Vagina (tissue), 2 donors: ENCODE measurements around the gene EFEMP1. TPM values are rescaled to one million over a fixed set of nuclear protein-coding genes. Genes with fewer than 3 reads are reported as not detected.

ENCODE experiments used
- DNase-seq, 2 donors: peaks; one replicate each; pipeline ENCODE4 v3.0.0-alpha.2; 2017; ENCODE audit errors: extremely low spot score in 2 of 2
- H3K27ac ChIP-seq: fragments of 200-600 bp; sonication (generic); one replicate; pipeline ENCODE4 v1.5.1; 2019
- H3K27me3 ChIP-seq: fragments of 200-600 bp; sonication (generic); one replicate; pipeline ENCODE4 v1.5.1; 2019
- H3K36me3 ChIP-seq, 2 donors: fragments of 200-600 bp; sonication (generic); one replicate each; pipeline ENCODE4 v1.5.1; 2017 to 2019
- H3K4me1 ChIP-seq: fragments of 200-600 bp; sonication (generic); one replicate; pipeline ENCODE4 v1.5.1; 2019
- H3K4me3 ChIP-seq, 2 donors: fragments of 200-600 bp; sonication (generic); 1 replicate in 1 of 2; 2 replicates in 1 of 2; pipeline ENCODE4 v1.5.1; 2016 to 2019
- H3K9me3 ChIP-seq: fragments of 200-600 bp; sonication (generic); one replicate; pipeline ENCODE4 v1.5.1; 2019
- CTCF ChIP-seq, 3 experiments: fragments of 450-650 bp in 2 of 3; fragments of 200-600 bp in 1 of 3; sonication (generic) in 1 of 3; IDR thresholded peaks; one replicate each; pipeline ENCODE4 v1.5.1; 2017 to 2019; ENCODE audit warnings: antibody characterized with exemption in 3 of 3, mild to moderate bottlenecking in 2 of 3, moderate library complexity in 2 of 3
- POLR2A ChIP-seq, 2 donors: fragments of 450-650 bp; IDR thresholded peaks; one replicate each; pipeline ENCODE4 v1.6.1; 2017; ENCODE audit warnings: antibody characterized with exemption in 2 of 2, mild to moderate bottlenecking in 2 of 2, moderate library complexity in 2 of 2
- POLR2AphosphoS5 ChIP-seq, 2 donors: sonication (generic); formaldehyde crosslinking; IDR thresholded peaks; one replicate each; pipeline ENCODE4 v1.9.0; 2017; ENCODE audit warnings: antibody characterized with exemption in 2 of 2, mild to moderate bottlenecking in 2 of 2, low read depth in 1 of 2; ENCODE audit not compliant: insufficient read depth in 1 of 2
- intact Hi-C: fragments of 100-400 bp; cut with DNase I; formaldehyde crosslinking; loops from one replicate; pipeline ENCODE4 v1.15.1; 2023
- total RNA-seq: library from RNA; depleted of rRNA; stranded (reverse); fragments of >200 nt; gene quantifications from one replicate; pipeline ENCODE4 v1.2.3, GENCODE V29; 2016

The EFEMP1 gene
- total RNA-seq, 1 donor from 2014 or later = 235 TPM

GRCh38 chr2:55949211-55949610, 25.6 kb upstream of the EFEMP1 start:
- Histone ChIP-seq H3K4me3 (no peak overlapping the region), H3K4me1 (no peaks in the 10 kb centered on the region), H3K9me3 (no peaks in the 10 kb centered on the region), H3K36me3 (no peaks in the 10 kb centered on the region), H3K27ac (no peak overlapping the region), H3K27me3 (no peaks in the 10 kb centered on the region)
- intact Hi-C loops = no loop called here
- TF ChIP-seq CTCF (IDR thresholded peaks at IDR 0.05) (no peak), POLR2A (IDR thresholded peaks at IDR 0.05) (no peak), POLR2AphosphoS5 (IDR thresholded peaks at IDR 0.05; ENCODE audit: insufficient read depth in 1 of 2, low read depth in 1 of 2) (no peak)
- no peak for DNase-seq

- Histone ChIP-seq H3K4me1 (no peaks in the 10 kb centered on the region), H3K36me3 (no peaks in the 10 kb centered on the region), H3K27ac (no peak overlapping the region), H3K9me3 (no peaks in the 10 kb centered on the region), H3K4me3 (no peak overlapping the region), H3K27me3 (no peaks in the 10 kb centered on the region)
- TF ChIP-seq CTCF (IDR thresholded peaks at IDR 0.05) (no peak), POLR2A (IDR thresholded peaks at IDR 0.05) (no peak), POLR2AphosphoS5 (IDR thresholded peaks at IDR 0.05; ENCODE audit: insufficient read depth in 1 of 2, low read depth in 1 of 2) (no peak)
- intact Hi-C loops = no loop called here
- DNase-seq = no peak
Observed at GRCh38 chr2:55948176-55948923, 24.8 kb upstream of the EFEMP1 start.

GRCh38 chr2:55947752-55948151, 24.2 kb upstream of the EFEMP1 start:
- no peak overlapping the region for H3K27ac ChIP-seq
- H3K36me3 ChIP-seq = no peaks in the 10 kb centered on the region
- H3K27me3 ChIP-seq = no peaks in the 10 kb centered on the region
- no peaks in the 10 kb centered on the region for H3K9me3 ChIP-seq
- no peak for TF ChIP-seq POLR2AphosphoS5 (IDR thresholded peaks at IDR 0.05; ENCODE audit: insufficient read depth in 1 of 2, low read depth in 1 of 2)
- no peak for TF ChIP-seq POLR2A (IDR thresholded peaks at IDR 0.05)
- TF ChIP-seq CTCF (IDR thresholded peaks at IDR 0.05) = no peak
- H3K4me1 ChIP-seq = no peaks in the 10 kb centered on the region
- intact Hi-C loops = no loop called here
- no peak for DNase-seq
- H3K4me3 ChIP-seq = no peak overlapping the region

- intact Hi-C loops = no loop called here
- Histone ChIP-seq H3K4me1 (no peaks in the 10 kb centered on the region), H3K27me3 (no peaks in the 10 kb centered on the region), H3K4me3 (no peak overlapping the region), H3K9me3 (no peaks in the 10 kb centered on the region), H3K36me3 (no peaks in the 10 kb centered on the region), H3K27ac (no peak overlapping the region)
- DNase-seq = no peak
- TF ChIP-seq POLR2A (IDR thresholded peaks at IDR 0.05) = no peak
- no peak for TF ChIP-seq CTCF (IDR thresholded peaks at IDR 0.05)
- TF ChIP-seq POLR2AphosphoS5 (IDR thresholded peaks at IDR 0.05; ENCODE audit: insufficient read depth in 1 of 2, low read depth in 1 of 2) = no peak
Observed at GRCh38 chr2:55946793-55947192, 23.2 kb upstream of the EFEMP1 start.

- H3K27ac ChIP-seq = no peak overlapping the region
- no peaks in the 10 kb centered on the region for H3K36me3 ChIP-seq
- H3K27me3 ChIP-seq = no peaks in the 10 kb centered on the region
- DNase-seq = no peak
- H3K9me3 ChIP-seq = no peaks in the 10 kb centered on the region
- intact Hi-C loops = no loop called here
- TF ChIP-seq POLR2AphosphoS5 (IDR thresholded peaks at IDR 0.05; ENCODE audit: insufficient read depth in 1 of 2, low read depth in 1 of 2) (no peak), POLR2A (IDR thresholded peaks at IDR 0.05) (no peak), CTCF (IDR thresholded peaks at IDR 0.05) (no peak)
- no peaks in the 10 kb centered on the region for H3K4me1 ChIP-seq
- no peak overlapping the region for H3K4me3 ChIP-seq
Observed at GRCh38 chr2:55943466-55943865, 19.9 kb upstream of the EFEMP1 start.
